GM18499 (cell line): ENCODE data around the gene VSIG10L.

Experiments
- ATAC-seq: cut with Tn5 transposase; IDR thresholded peaks from one replicate; pipeline ENCODE4 v1.9.1; 2021; ENCODE audit warnings: moderate number of reproducible peaks; ENCODE audit not compliant: insufficient read depth, unreplicated experiment

VSIG10L gene

GRCh38 chr19:51365965-51366388 is 24.0 kb upstream of the VSIG10L start, which contains the start of gene ETFB:
Gene ETFB, minus strand, starts transcription at chr19:51366388. Its CDS starts 62 bp downstream, at chr19:51366326.
- ATAC-seq: no peak

GRCh38 chr19:51365211-51365964 is 23.4 kb upstream of the VSIG10L start:
- no peak for ATAC-seq

GRCh38 chr19:51364200-51365106 is 22.5 kb upstream of the VSIG10L start:
- ATAC-seq: no peak

- ATAC-seq: no peak
These were observed 19.3 kb upstream of the VSIG10L start for GRCh38 chr19:51361239-51361638.

GRCh38 chr19:51359294-51359693 is 17.4 kb upstream of the VSIG10L start:
- no peak for ATAC-seq

GRCh38 chr19:51357952-51358351 is 16.0 kb upstream of the VSIG10L start:
- ATAC-seq: no peak

GRCh38 chr19:51356159-51356801 is 14.3 kb upstream of the VSIG10L start:
- no peak for ATAC-seq

GRCh38 chr19:51354742-51355148 is 12.8 kb upstream of the VSIG10L start:
- no peak for ATAC-seq

GRCh38 chr19:51354103-51354741 is 12.3 kb upstream of the VSIG10L start:
- ATAC-seq: no peak

GRCh38 chr19:51352783-51353360 is 10.9 kb upstream of the VSIG10L start:
- ATAC-seq: no peak

GRCh38 chr19:51351266-51351990 is 9.5 kb upstream of the VSIG10L start:
- no peak for ATAC-seq

GRCh38 chr19:51347209-51347928 is 5.4 kb upstream of the VSIG10L start:
- ATAC-seq: no peak

- no peak for ATAC-seq
These were observed 4.8 kb upstream of the VSIG10L start for GRCh38 chr19:51346742-51347141.

- ATAC-seq: no peak
These were observed 3.2 kb upstream of the VSIG10L start for GRCh38 chr19:51345076-51345620.

- ATAC-seq: no peak
These were observed 961 bp upstream of the VSIG10L start for GRCh38 chr19:51342631-51343569.

- no peak for ATAC-seq
These were observed 873 bp downstream of the VSIG10L start for GRCh38 chr19:51341066-51341465.
